Measurements from ENCODE around the gene USH2A. TPM values are rescaled to one million over a fixed set of nuclear protein-coding genes. Genes with fewer than 3 reads are reported as not detected.

The USH2A gene
- total RNA-seq, 1 experiment from 2014 or later = not detected

DNA sequence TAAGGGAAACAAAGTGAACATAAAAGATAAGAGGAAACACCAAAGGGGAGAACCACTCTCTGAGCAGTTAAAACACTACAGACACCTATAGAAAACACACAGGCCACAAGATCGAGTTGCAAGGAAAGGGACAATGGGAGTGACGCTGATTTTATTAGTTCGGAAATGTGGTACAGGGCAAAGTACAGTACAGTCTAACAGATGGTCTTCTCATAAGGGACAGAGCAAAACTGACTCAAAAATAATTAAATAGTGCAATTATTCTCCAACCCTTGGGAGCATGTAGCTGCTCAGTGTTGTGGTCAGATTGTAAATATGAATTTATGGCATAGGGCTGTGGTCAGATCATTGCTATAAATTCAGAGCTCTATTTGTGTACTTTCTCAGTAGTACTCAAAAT lies 352.0 kb downstream of the USH2A start:
- BruUV-seq (replicated peaks) = no TSS peak
- H3K27ac ChIP-seq (ENCODE audit: low read depth, low read length) = no peak overlapping the region
- H3K27me3 ChIP-seq (ENCODE audit: insufficient read depth, low read length) = no peaks in the 10 kb centered on the region
- no peaks in the 10 kb centered on the region for H4K20me1 ChIP-seq (ENCODE audit: insufficient read depth)
- TF ChIP-seq EZH2phosphoT487 (IDR thresholded peaks at IDR 0.05; ENCODE audit: borderline replicate concordance) (no peak), CBX3 (IDR thresholded peaks at IDR 0.05; ENCODE audit: low read depth) (no peak), ZNF274 (IDR thresholded peaks at IDR 0.05; ENCODE audit: low read depth, low read length) (no peak), POLR2A (IDR thresholded peaks at IDR 0.05; ENCODE audit: borderline replicate concordance, extremely low read depth, insufficient read depth, insufficient read length) (no peak), YY1 (IDR thresholded peaks at IDR 0.05; ENCODE audit: extremely low read depth, insufficient replicate concordance, low read depth, low read length) (no peak), MAX (IDR thresholded peaks at IDR 0.05) (no peak), REST (IDR thresholded peaks at IDR 0.05; ENCODE audit: low read depth) (no peak), ZFX (IDR thresholded peaks at IDR 0.05) (no peak), CTCF (IDR thresholded peaks at IDR 0.05 in 2 of 3, conservative IDR thresholded peaks at IDR 0.05 in 1 of 3; ENCODE audit: borderline replicate concordance in 1 of 3, insufficient read depth in 1 of 3, low read depth in 2 of 3, low read length in 2 of 3) (no peak), ELF1 (IDR thresholded peaks at IDR 0.05; ENCODE audit: borderline replicate concordance, low read depth) (no peak), RAD21 (IDR thresholded peaks at IDR 0.05; ENCODE audit: low read depth) (no peak), JUND (IDR thresholded peaks at IDR 0.05) (no peak), FOSL1 (IDR thresholded peaks at IDR 0.05; ENCODE audit: low read depth) (no peak), ATF3 (IDR thresholded peaks at IDR 0.05) (no peak), SRF (IDR thresholded peaks at IDR 0.05; ENCODE audit: low read depth) (no peak), SIN3A (IDR thresholded peaks at IDR 0.05; ENCODE audit: low read depth) (no peak), TCF7L2 (IDR thresholded peaks at IDR 0.05; ENCODE audit: borderline replicate concordance, extremely low read depth, insufficient read depth, insufficient read length) (no peak), EZH2 (IDR thresholded peaks at IDR 0.05) (no peak), SP1 (IDR thresholded peaks at IDR 0.05; ENCODE audit: low read depth) (no peak)
- TF ChIP-seq, protein P1, sequence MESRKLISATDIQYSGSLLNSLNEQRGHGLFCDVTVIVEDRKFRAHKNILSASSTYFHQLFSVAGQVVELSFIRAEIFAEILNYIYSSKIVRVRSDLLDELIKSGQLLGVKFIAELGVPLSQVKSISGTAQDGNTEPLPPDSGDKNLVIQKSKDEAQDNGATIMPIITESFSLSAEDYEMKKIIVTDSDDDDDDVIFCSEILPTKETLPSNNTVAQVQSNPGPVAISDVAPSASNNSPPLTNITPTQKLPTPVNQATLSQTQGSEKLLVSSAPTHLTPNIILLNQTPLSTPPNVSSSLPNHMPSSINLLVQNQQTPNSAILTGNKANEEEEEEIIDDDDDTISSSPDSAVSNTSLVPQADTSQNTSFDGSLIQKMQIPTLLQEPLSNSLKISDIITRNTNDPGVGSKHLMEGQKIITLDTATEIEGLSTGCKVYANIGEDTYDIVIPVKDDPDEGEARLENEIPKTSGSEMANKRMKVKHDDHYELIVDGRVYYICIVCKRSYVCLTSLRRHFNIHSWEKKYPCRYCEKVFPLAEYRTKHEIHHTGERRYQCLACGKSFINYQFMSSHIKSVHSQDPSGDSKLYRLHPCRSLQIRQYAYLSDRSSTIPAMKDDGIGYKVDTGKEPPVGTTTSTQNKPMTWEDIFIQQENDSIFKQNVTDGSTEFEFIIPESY (IDR thresholded peaks at IDR 0.05; ENCODE audit: extremely low read depth, insufficient replicate concordance, low read length) = no peak
- H3K4me3 ChIP-seq (replicated peaks in 1 of 2; ENCODE audit: low read depth in 1 of 2, low read length in 2 of 2) = no peak overlapping the region
- ATAC-seq (no peak), DNase-seq (ENCODE audit: low read depth, low spot score) (no peak)
- ChIA-PET CTCF (interaction anchor here (0.8 kb wide), 1 partner anchor 150 kb away, joined by 3 read pairs; no protein-coding TSS in a partner anchor), RAD21 (ENCODE audit: low non-redundant PET in 1 of 2, low total read pairs in 2 of 2, uncharacterized antibody in 2 of 2, unreplicated experiment in 2 of 2) (no interaction called here), POLR2A (no interaction called here)
- H3K9me2 ChIP-seq (ENCODE audit: insufficient read depth) = no peaks in the 10 kb centered on the region
- no peak overlapping the region for H3K9ac ChIP-seq (ENCODE audit: low read length)
- intact Hi-C loops (cut with micrococcal nuclease) = no loop called here
- no peak overlapping the region for H2AFZ ChIP-seq (ENCODE audit: low read depth, low read length, poor library complexity, severe bottlenecking)
- no peaks in the 10 kb centered on the region for H3K9me3 ChIP-seq (ENCODE audit: control insufficient read depth in 1 of 2, insufficient read depth in 1 of 2, low read depth in 1 of 2, low read length in 2 of 2)
- H3K4me1 ChIP-seq (ENCODE audit: control insufficient read depth in 1 of 2, insufficient read depth in 2 of 2, low read length in 2 of 2) = no peaks in the 10 kb centered on the region
- H3K4me2 ChIP-seq (ENCODE audit: low read length) = no peak overlapping the region
- H3K79me2 ChIP-seq (ENCODE audit: insufficient read depth, low read length) = no peaks in the 10 kb centered on the region
- no peaks in the 10 kb centered on the region for H3K36me3 ChIP-seq (ENCODE audit: control insufficient read depth in 1 of 2, insufficient read depth in 2 of 2, low read length in 2 of 2)

All from HCT116 (cell line).